ENCODE data around the gene ETS2. TPM values are rescaled to one million over a fixed set of nuclear protein-coding genes. Genes with fewer than 3 reads are reported as not detected.

Gene ETS2
- total and polyA plus RNA-seq, 2 of the 8 experiments (the other 6 are each of a cell fraction or from before 2014, with no cell fraction given): 11.0 to 45.1 TPM

GRCh38 chr21:38825921-38826320 lies 20.2 kb downstream of the ETS2 start:
- H3K4me2 ChIP-seq (ENCODE audit: insufficient read depth in 1 of 2, low read depth in 2 of 2, low read length in 2 of 2): no peak overlapping the region
- H3K27ac ChIP-seq (ENCODE audit: low read depth, low read length): no peak overlapping the region
- no peak for DNase-seq (ENCODE audit: low read depth in 1 of 2, low spot score in 2 of 2)
- ChIA-PET CTCF (ENCODE audit: partially characterized antibody) (interaction anchor here (1.0 kb wide), 1 partner anchor 301 kb away, joined by 3 read pairs; no protein-coding TSS in a partner anchor), POLR2A (ENCODE audit: partially characterized antibody) (no interaction called here)
- H3K27me3 ChIP-seq (replicated peaks in 1 of 4; ENCODE audit: control insufficient read depth in 3 of 4, extremely low read depth in 1 of 4, insufficient read depth in 3 of 4, low read length in 3 of 4): no peaks in the 10 kb centered on the region
- no peak overlapping the region for H3K23ac ChIP-seq (ENCODE audit: insufficient read length)
- no peak overlapping the region for H2BK120ac ChIP-seq (replicated peaks; ENCODE audit: low read depth, low read length)
- no peak overlapping the region for H2BK5ac ChIP-seq (ENCODE audit: low read depth, low read length)
- no peak overlapping the region for H4K5ac ChIP-seq (ENCODE audit: insufficient read length, low read depth, low read length)
- no peak overlapping the region for H3K4me3 ChIP-seq (ENCODE audit: extremely low read depth in 1 of 4, insufficient read depth in 2 of 4, low read depth in 3 of 4, low read length in 4 of 4)
- no peak overlapping the region for H2AFZ ChIP-seq (ENCODE audit: low read length)
- no peak for TF ChIP-seq BRCA1 (IDR thresholded peaks at IDR 0.05; ENCODE audit: low read depth, low read length)
- TF ChIP-seq TAF1 (IDR thresholded peaks at IDR 0.05; ENCODE audit: low read depth, low read length): no peak
- no peak for TF ChIP-seq YY1 (IDR thresholded peaks at IDR 0.05; ENCODE audit: low read depth, low read length)
- H4K8ac ChIP-seq (ENCODE audit: extremely low read depth, insufficient read depth, low read length): no peak overlapping the region
- no peaks in the 10 kb centered on the region for H3K9me3 ChIP-seq (ENCODE audit: insufficient read depth in 2 of 2, low read depth in 1 of 2, low read length in 1 of 2)
- no peak overlapping the region for H2BK12ac ChIP-seq (ENCODE audit: low read depth, low read length)
- no peak overlapping the region for H2BK15ac ChIP-seq (ENCODE audit: low read length)
- peaks cover 0 to 6% of the 10 kb centered on the region in 2 experiments for H4K20me1 ChIP-seq (replicated peaks in 1 of 2; ENCODE audit: control insufficient read depth in 1 of 2, insufficient read depth in 2 of 2, low read length in 2 of 2)
- H3K4ac ChIP-seq (replicated peaks; ENCODE audit: insufficient read length, low read depth, low read length): no peak overlapping the region
- no peaks in the 10 kb centered on the region for H3K79me2 ChIP-seq (ENCODE audit: control insufficient read depth in 1 of 2, insufficient read depth in 2 of 2, low read length in 2 of 2)
- no peaks in the 10 kb centered on the region for H3K4me1 ChIP-seq (replicated peaks in 1 of 4; ENCODE audit: control insufficient read depth in 3 of 4, insufficient read depth in 4 of 4, low read length in 3 of 4)
- H3K9ac ChIP-seq (replicated peaks in 1 of 4; ENCODE audit: extremely low read depth in 1 of 4, low read depth in 3 of 4, low read length in 3 of 4): no peak overlapping the region
- no peak overlapping the region for H2BK20ac ChIP-seq (ENCODE audit: low read length)
- H3K14ac ChIP-seq (ENCODE audit: insufficient read length): no peak overlapping the region
- no peaks in the 10 kb centered on the region for H3K79me1 ChIP-seq (ENCODE audit: low read depth, low read length)
- no peaks in the 10 kb centered on the region for H3K23me2 ChIP-seq (ENCODE audit: low read depth, low read length)
- no peak overlapping the region for H4K91ac ChIP-seq (replicated peaks; ENCODE audit: insufficient read length, low read length)
- H3K36me3 ChIP-seq (ENCODE audit: control insufficient read depth in 2 of 4, insufficient read depth in 4 of 4, low read length in 3 of 4): peaks cover 11 to 31% (median 26%) of the 10 kb centered on the region in 4 experiments
- H3K56ac ChIP-seq (replicated peaks; ENCODE audit: insufficient read length, low read depth, low read length): no peak overlapping the region
- no peak for FAIRE-seq
- WGBS, 2 experiments (ENCODE audit: extremely low coverage in 1 of 2, insufficient coverage in 1 of 2, insufficient read length in 1 of 2, insufficient replicate concordance in 2 of 2, low coverage in 1 of 2, low lambda C conversion rate in 2 of 2, missing lambda C conversion rate in 1 of 2): 79% methylated on average over 2 of the region's 2 CpGs; no CpG with 5 or more reads in 1 of the 2 experiments
- no peak overlapping the region for H3K18ac ChIP-seq (ENCODE audit: extremely low read depth, low read length)
- H2AK5ac ChIP-seq (ENCODE audit: low read depth, low read length): no peak overlapping the region
